ENCODE measurements around the gene WNK3.

GRCh38 chrX:54181202-54181953 is 176.5 kb downstream of the WNK3 start:
- no peak for TF ChIP-seq POLR2A (IDR thresholded peaks at IDR 0.05; ENCODE audit: low read depth, low read length)
- no peak for TF ChIP-seq MXI1 (IDR thresholded peaks at IDR 0.05; ENCODE audit: low read depth, low read length)
- no peak for TF ChIP-seq CTCF (IDR thresholded peaks at IDR 0.05 in 2 of 3, conservative IDR thresholded peaks at IDR 0.05 in 1 of 3; ENCODE audit: control insufficient read depth in 2 of 3, extremely low read depth in 1 of 3, insufficient read depth in 1 of 3, low read depth in 3 of 3, low read length in 3 of 3)
- TF ChIP-seq MAX (IDR thresholded peaks at IDR 0.05; ENCODE audit: low read depth, low read length): no peak
- no peak for TF ChIP-seq FOXK2 (IDR thresholded peaks at IDR 0.05)
- TF ChIP-seq SPI1 (IDR thresholded peaks at IDR 0.05; ENCODE audit: borderline replicate concordance, insufficient read depth, low read depth, low read length): no peak

Measured in GM12878 (cell line).